ENCODE results near the gene MEGF6.

MEGF6 gene

DNA sequence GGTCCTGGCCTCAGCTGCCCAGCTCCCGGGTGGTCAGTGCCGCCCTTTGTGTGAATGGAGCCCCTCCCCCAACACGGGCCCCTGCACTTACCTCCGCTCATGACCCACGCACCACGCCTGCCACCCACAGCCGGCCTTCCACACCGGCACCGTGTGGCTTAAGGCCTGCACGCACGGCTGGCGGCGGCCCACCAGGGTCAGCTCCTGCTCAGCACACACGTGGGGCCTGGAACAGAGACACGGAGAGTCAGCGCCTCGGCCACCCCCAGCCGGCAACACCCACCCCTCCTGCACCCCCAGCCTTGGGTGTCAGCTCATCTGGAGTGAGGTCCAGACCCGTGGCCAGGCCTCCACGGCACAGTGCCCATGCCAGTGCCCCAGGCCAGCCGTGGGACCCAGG, 8.9 kb downstream of the MEGF6 start:
- DNase-seq (ENCODE audit: low spot score): no peak
- Histone ChIP-seq H3K27ac (no peak overlapping the region), H3K4me3 (no peak overlapping the region)
- TF ChIP-seq, protein P1, sequence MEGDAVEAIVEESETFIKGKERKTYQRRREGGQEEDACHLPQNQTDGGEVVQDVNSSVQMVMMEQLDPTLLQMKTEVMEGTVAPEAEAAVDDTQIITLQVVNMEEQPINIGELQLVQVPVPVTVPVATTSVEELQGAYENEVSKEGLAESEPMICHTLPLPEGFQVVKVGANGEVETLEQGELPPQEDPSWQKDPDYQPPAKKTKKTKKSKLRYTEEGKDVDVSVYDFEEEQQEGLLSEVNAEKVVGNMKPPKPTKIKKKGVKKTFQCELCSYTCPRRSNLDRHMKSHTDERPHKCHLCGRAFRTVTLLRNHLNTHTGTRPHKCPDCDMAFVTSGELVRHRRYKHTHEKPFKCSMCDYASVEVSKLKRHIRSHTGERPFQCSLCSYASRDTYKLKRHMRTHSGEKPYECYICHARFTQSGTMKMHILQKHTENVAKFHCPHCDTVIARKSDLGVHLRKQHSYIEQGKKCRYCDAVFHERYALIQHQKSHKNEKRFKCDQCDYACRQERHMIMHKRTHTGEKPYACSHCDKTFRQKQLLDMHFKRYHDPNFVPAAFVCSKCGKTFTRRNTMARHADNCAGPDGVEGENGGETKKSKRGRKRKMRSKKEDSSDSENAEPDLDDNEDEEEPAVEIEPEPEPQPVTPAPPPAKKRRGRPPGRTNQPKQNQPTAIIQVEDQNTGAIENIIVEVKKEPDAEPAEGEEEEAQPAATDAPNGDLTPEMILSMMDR (IDR thresholded peaks at IDR 0.05): no peak

DNA sequence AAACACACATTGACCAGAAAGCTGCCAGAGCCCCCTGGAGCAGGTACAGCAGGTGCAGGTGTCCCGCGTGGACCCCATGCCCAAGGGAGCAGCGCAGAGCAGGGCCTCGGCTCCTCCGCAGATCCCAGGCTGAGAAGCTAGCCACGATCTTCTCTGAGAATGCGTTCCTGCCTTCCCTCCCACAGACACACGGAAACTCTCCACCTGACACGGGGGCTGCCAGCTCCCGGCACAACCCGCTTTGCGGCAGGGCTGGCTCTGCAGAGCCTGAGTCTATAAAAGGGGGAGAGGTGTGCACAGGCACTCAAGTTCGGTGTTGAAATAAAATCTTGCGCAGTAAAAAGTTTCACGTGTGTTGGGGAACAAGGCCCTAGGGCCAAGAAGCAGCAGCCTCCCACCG, 9.6 kb downstream of the MEGF6 start:
- Histone ChIP-seq H3K4me3 (no peak overlapping the region), H3K27ac (no peak overlapping the region)
- DNase-seq (ENCODE audit: low spot score): no peak
- TF ChIP-seq, protein P1 (IDR thresholded peaks at IDR 0.05): no peak

DNA sequence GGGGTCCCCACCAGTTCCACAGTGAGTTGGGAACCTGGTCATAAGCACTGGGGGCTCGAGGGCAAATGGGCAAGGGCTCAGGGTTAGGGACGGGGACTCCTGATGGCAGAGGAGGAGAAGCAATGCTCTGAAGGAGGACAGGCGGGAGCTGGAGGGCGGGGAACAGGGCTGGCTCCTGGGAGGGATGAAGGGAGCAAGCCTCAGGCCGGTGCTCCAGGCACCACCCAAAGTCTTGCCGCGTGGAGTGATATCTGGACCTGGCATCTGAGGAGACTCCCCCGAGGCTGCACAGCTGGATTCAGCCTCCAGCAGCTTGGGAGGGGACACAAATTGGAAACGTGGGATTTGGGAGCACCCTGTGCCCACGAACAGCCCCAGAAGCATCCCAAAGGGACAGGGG, 11.0 kb downstream of the MEGF6 start:
- Histone ChIP-seq H3K27ac (no peak overlapping the region), H3K4me3 (no peak overlapping the region)
- no peak for DNase-seq (ENCODE audit: low spot score)
- TF ChIP-seq, protein P1 (IDR thresholded peaks at IDR 0.05): no peak

DNA sequence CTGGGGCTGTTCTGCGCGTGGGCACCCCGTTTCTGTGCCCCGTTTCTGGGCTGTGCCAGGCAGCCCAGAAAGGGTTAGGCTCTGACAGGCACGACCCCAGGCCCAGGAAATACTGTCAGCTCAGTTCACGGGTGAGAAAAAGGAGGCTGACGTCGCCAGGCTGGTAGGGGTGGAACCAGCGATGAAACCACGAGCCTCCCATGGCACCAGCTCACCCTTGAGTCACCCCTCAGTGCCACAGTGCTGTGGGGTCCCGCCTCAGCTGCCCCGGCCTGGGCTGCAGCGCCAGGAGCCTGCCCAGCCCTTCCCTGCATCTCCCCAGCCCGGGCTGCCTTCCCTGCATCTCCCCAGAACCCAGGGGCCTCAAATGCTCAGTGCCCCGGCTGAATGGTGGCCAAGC, 11.5 kb downstream of the MEGF6 start:
- no peak for DNase-seq (ENCODE audit: low spot score)
- H3K27ac ChIP-seq: no peak overlapping the region
- no peak overlapping the region for H3K4me3 ChIP-seq
- TF ChIP-seq, protein P1 (IDR thresholded peaks at IDR 0.05): no peak

DNA sequence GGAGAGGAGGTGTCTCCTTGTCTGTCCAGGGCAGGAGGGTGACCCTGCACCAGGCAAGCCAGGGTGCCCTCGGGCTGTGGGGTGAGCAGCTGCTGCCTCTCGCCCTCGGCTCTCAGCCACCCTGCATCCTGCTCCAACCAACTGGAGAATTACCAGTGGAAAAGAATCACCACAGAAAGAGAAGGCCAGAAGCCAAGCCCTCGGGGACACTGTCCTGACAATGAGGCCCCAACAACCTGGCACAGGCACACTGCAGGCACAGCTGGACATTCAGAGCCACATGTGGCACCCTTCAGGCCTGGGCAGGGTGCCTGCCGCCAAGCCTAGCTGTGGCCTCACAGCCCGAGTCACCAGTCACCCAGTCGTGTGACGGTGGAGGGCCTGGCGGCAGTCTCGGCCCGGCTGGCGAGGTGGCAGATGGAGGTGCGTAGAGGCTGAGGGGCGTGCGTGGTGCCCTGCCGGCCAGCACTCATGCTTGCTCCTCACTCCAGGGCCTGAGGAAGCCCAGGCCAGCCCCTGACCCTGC, 12.0 kb downstream of the MEGF6 start:
- TF ChIP-seq, protein P1 (IDR thresholded peaks at IDR 0.05): no peak
- no peak for DNase-seq (ENCODE audit: low spot score)
- no peak overlapping the region for H3K27ac ChIP-seq
- H3K4me3 ChIP-seq: no peak overlapping the region

DNA sequence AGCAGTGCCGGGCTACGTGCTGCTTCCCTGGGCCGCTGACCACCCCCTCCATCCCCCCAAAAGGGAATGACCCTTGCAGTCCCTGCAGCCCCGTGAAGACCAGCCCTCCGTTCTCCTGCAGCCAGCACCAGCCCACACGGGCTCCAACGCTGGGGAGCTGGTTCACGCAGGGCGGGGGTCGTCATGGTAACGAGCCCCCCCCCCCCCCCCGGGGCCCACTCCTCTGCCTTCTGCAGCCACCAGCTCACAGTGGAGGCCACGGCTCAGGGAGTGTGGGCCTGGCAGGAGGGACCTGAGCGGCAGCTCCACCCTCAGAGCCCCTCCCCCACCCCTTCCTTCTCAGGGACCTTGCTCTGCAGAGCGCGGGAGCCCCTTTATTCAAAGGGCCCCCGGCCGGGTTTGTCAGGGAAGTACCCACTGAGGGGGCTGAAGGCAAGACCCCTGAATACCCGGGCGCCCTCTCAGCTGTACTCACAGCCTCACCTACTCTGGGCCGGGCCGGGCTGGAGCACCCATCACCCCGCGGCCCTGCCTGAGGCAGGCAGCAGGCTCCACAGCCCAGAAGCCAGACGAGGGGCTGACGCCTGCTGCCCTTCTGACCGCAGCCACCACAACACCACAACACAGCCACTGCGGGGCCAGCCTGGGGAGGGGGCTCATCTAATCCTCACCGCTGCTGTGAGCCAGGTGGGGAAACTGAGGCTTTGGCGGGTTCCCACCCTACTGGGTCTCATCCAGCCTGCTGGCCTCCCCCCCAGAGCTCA, 12.6 kb downstream of the MEGF6 start:
- Histone ChIP-seq H3K4me3 (peak overlapping the region; percentile 37), H3K27ac (no peak overlapping the region)
- TF ChIP-seq, protein P1 (IDR thresholded peaks at IDR 0.05): no peak
- no peak for DNase-seq (ENCODE audit: low spot score)

DNA sequence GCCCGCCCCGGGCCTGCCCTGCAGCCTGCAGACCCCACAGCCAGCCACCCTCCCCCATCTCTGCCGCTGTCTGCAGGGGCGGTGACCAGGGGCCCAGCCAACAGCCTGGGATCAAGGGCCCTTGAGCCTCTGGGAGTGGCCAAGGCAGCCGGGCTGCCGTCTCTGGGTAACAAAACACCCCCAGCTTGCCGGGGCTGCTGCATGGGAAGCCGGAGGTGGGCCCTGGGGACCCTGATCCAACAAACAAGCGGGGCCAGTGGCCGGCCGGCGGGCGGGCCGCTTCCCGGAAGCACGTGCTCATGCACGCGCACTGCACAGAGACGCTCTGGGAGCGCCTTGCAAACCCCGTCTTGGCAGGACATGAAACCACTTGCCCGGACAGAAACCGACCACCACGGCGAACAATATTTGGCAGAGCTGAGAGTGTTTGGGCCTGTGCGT, 13.2 kb downstream of the MEGF6 start:
- DNase-seq (ENCODE audit: low spot score): no peak
- TF ChIP-seq, protein P1 (IDR thresholded peaks at IDR 0.05): no peak
- H3K27ac ChIP-seq: no peak overlapping the region
- peak overlapping the region; percentile 37 for H3K4me3 ChIP-seq

Measured in coronary artery (tissue), 2 donors.